Activated naive CD8-positive, alpha-beta T cell treated with anti-CD3 and anti-CD28 coated beads, Interleukin-2, amount 50 U/mL, for 24 hours (primary cell): ENCODE data around the gene LPCAT3.

Source experiments
- ATAC-seq: fragments of 150-1000 bp; cut with Tn5 transposase; one replicate; pipeline ENCODE4 v1.10.0; 2021
- DNase-seq: peaks from one replicate; pipeline ENCODE4 v3.0.0; 2021
- H3K27ac Mint-ChIP-seq: one replicate; pipeline ENCODE4 v1.8.0; 2021; ENCODE audit warnings: mild to moderate bottlenecking, mixed read lengths
- H3K27me3 Mint-ChIP-seq: one replicate; pipeline ENCODE4 v1.8.0; 2021; ENCODE audit warnings: mixed read lengths
- H3K36me3 Mint-ChIP-seq: one replicate; pipeline ENCODE4 v1.8.0; 2021; ENCODE audit warnings: low read depth, mixed read lengths
- H3K4me1 Mint-ChIP-seq: one replicate; pipeline ENCODE4 v1.8.0; 2021; ENCODE audit warnings: mixed read lengths
- H3K4me3 Mint-ChIP-seq: one replicate; pipeline ENCODE4 v1.8.0; 2021; ENCODE audit warnings: mild to moderate bottlenecking, moderate library complexity, mixed read lengths
- H3K9me3 Mint-ChIP-seq: one replicate; pipeline ENCODE4 v1.8.0; 2021; ENCODE audit warnings: mixed read lengths

The LPCAT3 gene

GRCh38 chr12:6998715-6999451 is 19.4 kb downstream of the LPCAT3 start:
- Mint-ChIP-seq H3K4me3 (no peak overlapping the region), H3K27ac (no peak overlapping the region), H3K36me3 (peaks cover 22% of the 10 kb centered on the region), H3K9me3 (no peaks in the 10 kb centered on the region), H3K27me3 (no peaks in the 10 kb centered on the region), H3K4me1 (no peaks in the 10 kb centered on the region)
- DNase-seq, result no peak
- ATAC-seq, result no peak

- Mint-ChIP-seq H3K36me3 (peaks cover 35% of the 10 kb centered on the region), H3K27ac (no peak overlapping the region), H3K9me3 (no peaks in the 10 kb centered on the region), H3K27me3 (no peaks in the 10 kb centered on the region), H3K4me1 (no peaks in the 10 kb centered on the region), H3K4me3 (no peak overlapping the region)
- DNase-seq (no peak), ATAC-seq (no peak)
Measured at GRCh38 chr12:6996040-6996441, 22.2 kb downstream of the LPCAT3 start.

- H3K36me3 Mint-ChIP-seq, result peaks cover 31% of the 10 kb centered on the region
- DNase-seq, result no peak
Measured at GRCh38 chr12:6987956-6988553, 30.2 kb downstream of the LPCAT3 start.

GRCh38 chr12:6982532-6982931 is 35.7 kb downstream of the LPCAT3 start:
- Mint-ChIP-seq H3K4me1 (no peaks in the 10 kb centered on the region), H3K27me3 (no peaks in the 10 kb centered on the region), H3K9me3 (no peaks in the 10 kb centered on the region), H3K36me3 (peaks cover 28% of the 10 kb centered on the region), H3K4me3 (no peak overlapping the region), H3K27ac (no peak overlapping the region)
- ATAC-seq, result no peak
- no peak for DNase-seq

More at GRCh38 chr12:6987956-6988553, 30.2 kb downstream of the LPCAT3 start:
- no peaks in the 10 kb centered on the region for H3K4me1 Mint-ChIP-seq
- no peak for ATAC-seq
- H3K9me3 Mint-ChIP-seq, result no peaks in the 10 kb centered on the region
- H3K27ac Mint-ChIP-seq, result no peak overlapping the region
- H3K4me3 Mint-ChIP-seq, result no peak overlapping the region
- no peaks in the 10 kb centered on the region for H3K27me3 Mint-ChIP-seq

GRCh38 chr12:6981152-6982052 is 36.9 kb downstream of the LPCAT3 start:
- no peaks in the 10 kb centered on the region for H3K27me3 Mint-ChIP-seq
- no peaks in the 10 kb centered on the region for H3K4me1 Mint-ChIP-seq
- DNase-seq (no peak), ATAC-seq (no peak)
- no peak overlapping the region for H3K27ac Mint-ChIP-seq
- no peaks in the 10 kb centered on the region for H3K9me3 Mint-ChIP-seq
- no peak overlapping the region for H3K4me3 Mint-ChIP-seq
- H3K36me3 Mint-ChIP-seq, result peaks cover 37% of the 10 kb centered on the region

- Mint-ChIP-seq H3K4me1 (peaks cover 2% of the 10 kb centered on the region), H3K36me3 (peaks cover 38% of the 10 kb centered on the region), H3K9me3 (no peaks in the 10 kb centered on the region), H3K27ac (no peak overlapping the region), H3K4me3 (no peak overlapping the region), H3K27me3 (no peaks in the 10 kb centered on the region)
- ATAC-seq, result no peak
- DNase-seq, result no peak
Measured at GRCh38 chr12:6980740-6981139, 37.5 kb downstream of the LPCAT3 start.

- DNase-seq, result no peak
- no peak overlapping the region for H3K27ac Mint-ChIP-seq
- no peaks in the 10 kb centered on the region for H3K27me3 Mint-ChIP-seq
- no peak for ATAC-seq
- H3K36me3 Mint-ChIP-seq, result peaks cover 44% of the 10 kb centered on the region
- peaks cover 7% of the 10 kb centered on the region for H3K4me1 Mint-ChIP-seq
- no peak overlapping the region for H3K4me3 Mint-ChIP-seq
- no peaks in the 10 kb centered on the region for H3K9me3 Mint-ChIP-seq
Measured at GRCh38 chr12:6980075-6980474, 38.2 kb downstream of the LPCAT3 start.

- no peaks in the 10 kb centered on the region for H3K9me3 Mint-ChIP-seq
- peak overlapping the region; percentile 74 for H3K27ac Mint-ChIP-seq
- ATAC-seq (no peak), DNase-seq (no peak)
- H3K4me1 Mint-ChIP-seq, result peaks cover 9% of the 10 kb centered on the region
- peaks cover 47% of the 10 kb centered on the region for H3K36me3 Mint-ChIP-seq
- H3K4me3 Mint-ChIP-seq, result no peak overlapping the region
- no peaks in the 10 kb centered on the region for H3K27me3 Mint-ChIP-seq
Measured at GRCh38 chr12:6979453-6979852, 38.8 kb downstream of the LPCAT3 start.

GRCh38 chr12:6979021-6979420 is 39.3 kb downstream of the LPCAT3 start:
- Mint-ChIP-seq H3K9me3 (no peaks in the 10 kb centered on the region), H3K4me3 (no peak overlapping the region), H3K27me3 (no peaks in the 10 kb centered on the region), H3K4me1 (peaks cover 11% of the 10 kb centered on the region), H3K36me3 (peaks cover 49% of the 10 kb centered on the region), H3K27ac (peak overlapping the region; percentile 74)
- ATAC-seq (no peak), DNase-seq (no peak)

GRCh38 chr12:6978611-6979011 is 39.7 kb downstream of the LPCAT3 start:
- DNase-seq, result no peak
- no peak for ATAC-seq
- H3K4me1 Mint-ChIP-seq, result peaks cover 15% of the 10 kb centered on the region
- no peaks in the 10 kb centered on the region for H3K9me3 Mint-ChIP-seq
- H3K4me3 Mint-ChIP-seq, result no peak overlapping the region
- H3K27ac Mint-ChIP-seq, result peak overlapping the region; percentile 35
- H3K36me3 Mint-ChIP-seq, result peaks cover 53% of the 10 kb centered on the region
- no peaks in the 10 kb centered on the region for H3K27me3 Mint-ChIP-seq

GRCh38 chr12:6978188-6978587 is 40.1 kb downstream of the LPCAT3 start:
- Mint-ChIP-seq H3K9me3 (no peaks in the 10 kb centered on the region), H3K4me1 (peaks cover 18% of the 10 kb centered on the region), H3K27ac (peak overlapping the region; percentile 35), H3K4me3 (no peak overlapping the region), H3K27me3 (no peaks in the 10 kb centered on the region), H3K36me3 (peaks cover 53% of the 10 kb centered on the region)
- no peak for ATAC-seq
- DNase-seq, result no peak

GRCh38 chr12:6977653-6978052 is 40.6 kb downstream of the LPCAT3 start:
- no peak for ATAC-seq
- Mint-ChIP-seq H3K27me3 (no peaks in the 10 kb centered on the region), H3K27ac (peak overlapping the region; percentile 27), H3K4me3 (no peak overlapping the region), H3K9me3 (no peaks in the 10 kb centered on the region), H3K36me3 (peaks cover 54% of the 10 kb centered on the region), H3K4me1 (peaks cover 23% of the 10 kb centered on the region)
- no peak for DNase-seq

GRCh38 chr12:6975297-6976032 is 42.8 kb downstream of the LPCAT3 start:
- H3K4me3 Mint-ChIP-seq, result no peak overlapping the region
- ATAC-seq (no peak), DNase-seq (no peak)
- no peaks in the 10 kb centered on the region for H3K27me3 Mint-ChIP-seq
- peak overlapping the region; percentile 49 for H3K27ac Mint-ChIP-seq
- H3K4me1 Mint-ChIP-seq, result peaks cover 39% of the 10 kb centered on the region
- H3K36me3 Mint-ChIP-seq, result peaks cover 61% of the 10 kb centered on the region
- H3K9me3 Mint-ChIP-seq, result no peaks in the 10 kb centered on the region

- Mint-ChIP-seq H3K4me1 (peaks cover 43% of the 10 kb centered on the region), H3K9me3 (no peaks in the 10 kb centered on the region), H3K27me3 (no peaks in the 10 kb centered on the region), H3K27ac (peak overlapping the region; percentile 99), H3K36me3 (peaks cover 67% of the 10 kb centered on the region), H3K4me3 (no peak overlapping the region)
- DNase-seq, result no peak
- no peak for ATAC-seq
Measured at GRCh38 chr12:6974180-6974579, 44.1 kb downstream of the LPCAT3 start.
